Measurements from ENCODE around the gene BLID. TPM values are rescaled to one million over a fixed set of nuclear protein-coding genes. Genes with fewer than 3 reads are reported as not detected.

The BLID gene
- total RNA-seq, 1 donor from 2014 or later: 1.9 TPM

- TF ChIP-seq CTCF (conservative IDR thresholded peaks at IDR 0.05; ENCODE audit: low read depth, low read length): no peak
- H3K4me3 ChIP-seq (ENCODE audit: low read depth, low read length): no peak overlapping the region
- DNase-seq (ENCODE audit: low read depth): no peak
Observed at GRCh38 chr11:122144752-122145151, 28.7 kb upstream of the BLID start.

GRCh38 chr11:122141725-122142124 lies 25.7 kb upstream of the BLID start:
- H3K4me3 ChIP-seq (ENCODE audit: low read depth, low read length): no peak overlapping the region
- no peak for TF ChIP-seq CTCF (conservative IDR thresholded peaks at IDR 0.05; ENCODE audit: low read depth, low read length)
- no peak for DNase-seq (ENCODE audit: low read depth)

GRCh38 chr11:122140500-122140899 lies 24.5 kb upstream of the BLID start:
- H3K4me3 ChIP-seq (ENCODE audit: low read depth, low read length): no peak overlapping the region
- DNase-seq (ENCODE audit: low read depth): peak; percentile 18
- no peak for TF ChIP-seq CTCF (conservative IDR thresholded peaks at IDR 0.05; ENCODE audit: low read depth, low read length)

GRCh38 chr11:122139595-122139866 lies 23.5 kb upstream of the BLID start:
- no peak for TF ChIP-seq CTCF (conservative IDR thresholded peaks at IDR 0.05; ENCODE audit: low read depth, low read length)
- DNase-seq (ENCODE audit: low read depth): no peak
- no peak overlapping the region for H3K4me3 ChIP-seq (ENCODE audit: low read depth, low read length)

GRCh38 chr11:122138744-122139594 lies 23.0 kb upstream of the BLID start:
- no peak for DNase-seq (ENCODE audit: low read depth)
- H3K4me3 ChIP-seq (ENCODE audit: low read depth, low read length): no peak overlapping the region
- TF ChIP-seq CTCF (conservative IDR thresholded peaks at IDR 0.05; ENCODE audit: low read depth, low read length): no peak

GRCh38 chr11:122137078-122137793 lies 21.2 kb upstream of the BLID start:
- no peak for TF ChIP-seq CTCF (conservative IDR thresholded peaks at IDR 0.05; ENCODE audit: low read depth, low read length)
- DNase-seq (ENCODE audit: low read depth): peak; percentile 13
- no peak overlapping the region for H3K4me3 ChIP-seq (ENCODE audit: low read depth, low read length)
